GM21529 (cell line): ENCODE measurements around the gene TRAPPC11.

ENCODE experiments used
- ATAC-seq: cut with Tn5 transposase; IDR thresholded peaks from one replicate; pipeline ENCODE4 v1.9.1; 2021; ENCODE audit not compliant: unreplicated experiment

The TRAPPC11 gene

DNA sequence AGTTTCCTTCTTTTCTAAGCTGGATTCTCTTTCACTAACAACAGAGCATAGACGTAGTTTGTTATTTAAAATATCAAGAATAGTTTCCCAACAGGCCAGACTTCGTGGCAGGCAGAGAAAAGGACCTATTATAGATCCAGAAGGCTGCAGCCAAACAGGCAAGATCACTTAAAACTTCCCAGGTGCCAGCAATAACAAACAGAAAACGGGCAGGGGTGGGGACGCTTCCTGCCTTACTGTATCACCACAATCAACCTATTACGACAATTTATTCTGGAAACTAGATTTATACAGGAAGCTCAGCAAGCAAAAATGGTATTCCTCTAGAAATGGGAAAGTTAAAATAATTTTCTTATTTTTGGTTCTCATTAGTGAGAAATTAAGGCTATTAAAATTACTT is 22.2 kb upstream of the TRAPPC11 start:
- ATAC-seq: no peak

DNA sequence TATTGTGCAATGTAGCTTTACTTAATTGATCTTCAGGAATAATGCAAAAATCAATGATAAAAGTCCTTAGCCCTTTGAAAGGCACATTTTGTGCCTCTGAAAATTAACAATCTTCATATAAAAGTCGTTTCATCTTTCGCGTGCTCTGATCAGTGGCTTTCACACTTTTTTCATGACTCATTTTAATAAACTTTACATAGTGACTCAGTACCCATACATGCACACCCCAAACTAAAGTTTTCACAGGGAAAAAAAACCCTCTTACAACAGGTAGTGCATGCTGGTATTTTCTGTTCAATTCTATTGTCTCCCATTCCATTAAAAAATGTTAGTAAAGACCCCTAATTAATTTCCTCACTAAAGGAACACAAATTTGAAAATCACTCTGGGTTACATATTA is 21.6 kb upstream of the TRAPPC11 start:
- no peak for ATAC-seq

DNA sequence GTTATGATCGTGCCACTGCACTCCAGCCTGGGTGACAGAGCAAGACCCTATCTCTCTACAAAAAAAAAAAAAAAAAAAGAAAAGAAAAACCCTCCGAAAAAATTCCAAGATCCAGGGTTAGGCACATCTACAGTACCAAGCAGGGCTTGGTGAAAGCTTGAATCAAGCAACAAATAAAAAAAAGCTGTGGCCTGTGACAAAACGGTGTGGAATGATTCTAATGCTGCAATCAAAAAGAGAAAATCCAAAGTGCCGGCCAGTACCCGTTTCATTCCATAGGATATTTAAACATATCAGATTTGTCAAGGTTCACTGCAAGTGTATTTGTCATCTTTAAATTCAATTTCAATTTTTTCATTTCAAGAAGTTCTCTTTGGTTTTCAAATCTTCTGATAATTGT is 20.7 kb upstream of the TRAPPC11 start:
- ATAC-seq: no peak

DNA sequence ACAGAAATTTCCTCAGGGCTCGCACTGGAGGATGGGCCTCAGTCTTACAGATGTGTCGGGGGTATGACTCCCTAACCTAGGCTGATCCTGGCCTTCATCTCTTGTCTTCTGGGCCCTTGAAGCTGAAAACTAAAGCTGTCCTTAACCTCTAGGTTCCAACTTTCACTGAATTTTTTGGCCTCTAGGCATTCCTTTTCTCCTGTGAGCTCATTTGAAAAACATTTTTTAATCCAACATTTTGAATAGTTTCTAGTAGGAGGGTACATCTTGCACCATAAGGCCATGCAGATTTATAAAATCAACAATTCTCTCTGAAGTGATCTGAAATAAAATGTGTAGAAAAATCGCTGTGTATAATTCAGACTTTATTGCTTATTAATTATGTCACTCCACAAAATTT is 19.8 kb upstream of the TRAPPC11 start:
- ATAC-seq: no peak

DNA sequence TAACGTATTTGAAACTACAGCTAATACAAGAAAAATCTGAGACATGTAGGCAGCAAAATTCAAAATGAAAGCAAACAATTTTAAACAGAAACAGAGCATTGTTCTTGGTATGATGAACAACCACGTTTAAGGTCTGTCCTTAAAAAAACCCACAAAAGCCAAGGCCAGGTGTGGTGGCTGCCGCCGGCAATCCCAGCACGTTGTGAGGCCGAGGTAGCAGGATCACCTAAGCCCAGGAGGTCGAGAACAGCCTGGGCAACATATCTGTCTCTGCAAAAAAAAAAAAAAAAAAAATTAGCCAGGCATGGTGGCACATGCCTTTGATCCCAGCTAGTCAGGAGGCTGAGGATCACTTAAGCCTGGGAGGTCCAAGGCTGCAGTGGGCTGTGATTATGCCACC is 13.8 kb upstream of the TRAPPC11 start:
- no peak for ATAC-seq

DNA sequence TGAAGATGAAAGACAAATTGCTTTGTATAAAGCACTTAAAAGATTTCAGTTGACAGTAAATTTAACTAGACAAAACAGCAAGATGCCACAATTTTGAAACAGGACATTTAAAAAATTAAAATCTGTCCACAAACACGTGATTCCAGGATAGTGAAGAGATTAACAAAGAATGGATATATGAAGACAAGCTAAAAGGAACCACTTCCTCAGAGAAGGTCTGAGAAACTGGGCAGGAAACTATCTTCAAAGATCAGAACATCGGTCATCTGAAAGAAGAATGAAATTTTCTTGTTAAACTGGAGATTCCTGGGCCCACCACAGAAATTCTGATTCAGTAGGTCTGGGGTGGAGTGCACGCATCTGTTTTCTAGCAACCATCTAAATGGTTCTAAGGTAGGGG is 1.5 kb upstream of the TRAPPC11 start:
- ATAC-seq: no peak

DNA sequence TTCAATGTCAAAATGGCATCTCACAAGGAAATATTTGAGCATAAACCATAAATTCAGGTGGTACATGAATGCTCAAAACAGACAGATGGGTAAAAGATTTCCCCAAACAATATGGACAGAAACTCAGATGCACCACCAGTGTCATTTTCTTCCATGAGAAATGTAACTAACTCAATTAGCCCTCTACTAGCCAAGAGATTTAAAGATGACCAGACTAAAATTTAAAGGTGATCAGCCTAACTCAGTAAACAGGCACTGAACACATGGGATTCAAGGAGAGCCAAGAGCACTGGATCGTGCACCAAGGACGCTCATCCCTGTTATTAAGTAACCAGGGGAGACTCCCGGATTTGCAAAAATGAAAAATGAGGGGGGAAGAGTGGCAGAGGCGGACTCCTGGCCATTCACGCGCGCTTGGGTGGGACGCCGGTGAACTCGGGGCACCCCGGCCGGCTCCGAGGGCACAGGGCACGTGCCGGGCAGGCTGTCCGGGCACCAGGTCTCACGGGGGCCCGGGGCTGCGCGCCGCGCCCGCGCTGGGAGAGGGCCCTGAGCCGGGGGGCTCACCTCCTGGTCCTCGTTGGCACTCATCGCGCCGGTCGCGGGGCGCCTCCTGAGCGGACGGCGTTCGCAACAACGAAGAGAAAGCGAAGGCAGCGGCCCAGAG is 598 bp upstream of the TRAPPC11 start:
- ATAC-seq: peak; percentile 29

DNA sequence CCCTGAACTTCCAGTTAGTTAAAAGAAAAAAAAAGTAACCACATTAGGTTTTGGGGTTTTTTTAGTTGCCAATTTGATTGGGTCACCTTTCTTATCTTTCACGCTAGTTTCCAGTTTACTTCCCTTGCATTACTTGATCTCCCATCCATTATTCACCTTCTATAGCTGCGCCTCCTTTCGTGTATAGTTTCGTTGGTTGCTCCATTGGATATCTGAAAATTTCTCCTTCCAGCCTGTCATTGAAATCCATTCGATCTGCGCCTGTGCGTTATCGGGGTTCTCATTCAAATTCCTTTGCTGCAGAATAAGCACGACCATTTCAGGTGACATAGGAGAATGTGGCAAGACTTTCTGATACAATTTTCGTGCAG is 764 bp downstream of the TRAPPC11 start:
- no peak for ATAC-seq

DNA sequence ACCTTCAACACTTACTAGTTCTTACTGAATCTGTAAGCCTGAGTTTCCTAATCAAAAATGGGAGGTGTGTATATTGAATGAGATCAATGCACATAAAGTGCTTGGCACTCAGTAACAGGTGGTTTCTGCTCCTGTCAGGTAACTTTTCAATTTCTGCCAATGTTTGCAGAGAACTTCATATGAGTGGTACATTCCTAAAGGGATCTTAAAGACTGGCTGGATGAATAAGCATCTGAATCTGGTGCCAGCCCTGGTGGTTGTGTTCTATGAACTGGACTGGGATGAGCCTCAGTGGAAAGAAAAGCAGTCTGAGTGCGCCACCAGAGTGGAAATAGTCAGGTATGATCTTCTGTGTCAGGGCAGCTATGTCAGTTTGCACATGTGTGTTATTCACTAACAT is 7.0 kb downstream of the TRAPPC11 start:
- no peak for ATAC-seq

DNA sequence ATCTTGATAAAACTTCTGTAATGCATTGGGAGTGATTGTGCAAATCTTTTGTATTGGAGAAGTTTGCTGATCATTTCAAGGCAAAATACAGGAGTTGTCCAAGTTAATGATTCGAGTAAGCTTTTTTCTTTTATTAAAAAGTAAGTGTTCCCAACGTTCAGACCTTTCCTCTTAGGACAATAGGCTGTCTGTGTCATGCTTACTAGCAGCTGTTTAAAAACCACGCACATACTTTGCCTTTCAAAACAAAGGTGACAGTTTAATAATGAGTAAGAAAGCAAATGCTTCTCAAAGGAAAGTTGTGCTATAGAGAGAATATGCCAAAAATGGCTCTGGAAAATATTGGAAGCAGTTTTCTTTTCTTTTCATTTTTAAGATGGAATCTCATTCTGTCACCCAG is 11.2 kb downstream of the TRAPPC11 start:
- no peak for ATAC-seq

DNA sequence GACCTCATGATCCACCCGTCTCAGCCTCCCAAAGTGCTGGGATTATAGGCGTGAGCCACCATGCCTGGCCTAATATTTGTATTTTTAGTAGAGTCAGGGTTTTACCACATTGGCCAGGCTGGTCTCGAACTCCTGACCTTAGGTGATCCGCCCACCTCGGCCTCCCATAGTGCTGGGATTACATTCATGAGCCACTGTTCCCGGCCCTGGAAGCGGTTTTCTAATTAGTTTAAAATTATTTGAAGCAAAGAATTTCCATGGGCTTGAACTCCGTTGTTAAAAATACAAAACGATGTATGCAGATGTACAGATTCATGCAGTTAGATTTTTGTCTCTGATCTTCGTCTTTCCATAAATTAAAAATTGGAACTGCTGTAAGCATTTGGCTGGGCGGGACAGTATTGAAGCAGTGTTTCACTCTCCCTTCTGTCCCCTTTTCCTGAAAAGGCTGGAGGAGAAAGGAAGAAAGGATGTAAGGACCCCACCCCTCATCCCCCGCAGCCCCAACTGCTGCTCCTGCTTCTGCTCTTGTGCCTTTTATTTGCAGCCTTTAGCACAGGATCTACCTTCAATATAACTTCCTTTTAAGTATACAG is 12.0 kb downstream of the TRAPPC11 start:
- ATAC-seq: no peak

DNA sequence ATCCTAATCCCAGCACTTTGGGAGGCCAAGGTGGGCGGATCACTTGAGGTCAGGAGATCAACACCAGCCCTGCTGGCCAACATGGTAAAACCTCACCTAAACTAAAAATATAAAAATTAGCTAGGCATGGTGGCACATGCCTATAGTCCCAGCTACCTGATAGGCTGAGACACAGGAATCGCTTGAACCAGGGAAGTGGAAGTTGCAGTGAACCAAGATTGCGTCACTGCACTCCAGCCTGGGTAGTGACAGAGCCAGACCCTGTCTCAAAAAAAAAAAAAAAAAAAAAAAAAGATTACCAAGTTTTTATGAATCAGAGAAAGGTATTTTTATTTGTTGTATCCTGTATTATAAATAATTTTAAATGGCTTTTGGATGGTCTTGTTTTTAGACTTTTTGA is 15.1 kb downstream of the TRAPPC11 start:
- no peak for ATAC-seq

DNA sequence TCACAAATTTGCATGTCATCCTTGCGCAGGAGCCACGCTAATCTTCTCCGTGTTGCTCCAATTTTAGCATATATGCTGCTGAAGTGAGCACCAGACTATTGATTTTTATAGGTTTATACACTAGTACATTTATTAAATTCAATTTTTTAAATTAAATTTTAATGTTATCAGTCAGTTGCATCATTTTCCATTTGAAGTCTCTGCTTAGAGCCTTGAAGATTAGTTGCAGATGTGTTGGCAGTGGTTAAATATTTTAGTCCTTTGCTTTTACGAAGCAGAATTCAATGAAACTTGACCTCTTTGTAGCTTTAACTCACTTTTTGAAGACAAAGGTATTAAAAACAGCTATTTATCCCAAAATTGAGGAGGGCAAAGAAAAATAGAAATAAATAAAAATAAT is 16.5 kb downstream of the TRAPPC11 start:
- ATAC-seq: no peak

DNA sequence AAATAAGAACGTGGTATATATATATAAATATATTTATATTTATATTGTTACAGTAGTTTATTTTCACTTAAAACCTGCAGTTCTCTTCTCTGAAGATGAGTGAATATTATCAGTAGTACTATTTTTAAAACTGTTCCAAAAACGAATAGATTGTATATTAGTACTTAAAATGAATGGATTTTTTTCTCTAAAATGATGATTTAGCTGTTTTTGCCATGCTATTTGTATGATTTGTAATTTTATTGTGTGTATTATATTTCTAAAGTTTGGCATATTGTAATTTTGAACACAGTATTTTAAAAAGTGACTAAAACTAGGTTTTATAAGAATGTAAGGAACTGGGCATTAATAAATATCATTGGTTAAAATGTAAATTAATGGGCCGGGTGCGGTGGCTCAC is 22.0 kb downstream of the TRAPPC11 start:
- no peak for ATAC-seq

DNA sequence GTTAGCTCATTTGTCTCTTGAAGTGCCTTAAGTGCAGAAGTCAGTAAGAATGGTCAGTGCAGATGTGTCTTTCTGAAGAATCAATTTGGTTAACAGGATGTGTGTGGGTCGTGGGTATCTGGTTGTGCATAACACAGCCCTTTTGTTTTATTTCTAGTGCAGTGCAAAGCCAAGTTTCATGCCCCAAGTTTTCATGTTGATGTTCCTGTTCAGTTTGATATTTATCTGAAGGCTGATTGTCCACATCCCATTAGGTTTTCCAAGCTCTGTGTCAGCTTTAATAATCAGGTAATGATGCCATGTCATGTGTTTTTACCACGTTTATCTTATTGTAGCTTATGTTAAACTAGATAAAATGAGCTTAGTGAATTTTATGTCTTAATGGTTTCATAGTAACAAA is 27.4 kb downstream of the TRAPPC11 start:
- no peak for ATAC-seq

DNA sequence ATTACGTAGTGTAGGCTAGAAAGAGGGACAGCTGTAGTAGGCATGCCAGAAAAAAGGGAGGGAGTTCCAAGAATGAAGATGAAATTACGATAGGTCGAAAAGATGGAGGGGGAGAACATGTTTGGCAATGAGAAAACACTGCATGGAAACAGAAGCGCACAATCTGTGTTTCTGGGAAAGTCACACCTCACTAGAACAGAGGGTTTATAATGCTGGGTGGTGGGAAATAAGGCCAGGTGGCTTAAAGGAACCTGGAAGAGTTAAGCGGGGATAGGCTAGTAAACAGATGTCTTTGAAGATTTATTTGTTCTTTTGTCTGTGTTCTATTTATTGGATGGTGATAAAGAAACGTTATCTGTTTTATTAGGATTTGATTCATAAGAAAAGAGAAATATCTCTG is 29.1 kb downstream of the TRAPPC11 start:
- ATAC-seq: no peak

DNA sequence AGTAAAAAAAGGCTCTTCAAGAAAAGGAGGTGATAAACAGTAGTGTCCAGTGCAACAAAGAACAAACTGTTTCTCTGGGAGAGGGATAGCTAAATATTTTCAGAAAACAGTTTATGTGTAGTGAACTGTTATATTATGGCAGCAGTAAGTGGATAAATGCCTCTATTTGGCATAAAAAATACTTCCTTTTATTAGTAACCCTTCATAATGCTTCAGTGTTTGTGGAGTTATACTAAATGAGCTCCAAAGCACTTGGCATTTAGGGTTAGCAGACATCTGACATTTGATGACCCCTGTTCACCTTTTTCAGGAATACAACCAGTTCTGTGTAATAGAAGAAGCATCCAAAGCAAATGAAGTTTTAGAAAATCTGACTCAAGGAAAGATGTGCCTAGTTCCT is 31.9 kb downstream of the TRAPPC11 start:
- ATAC-seq: no peak

DNA sequence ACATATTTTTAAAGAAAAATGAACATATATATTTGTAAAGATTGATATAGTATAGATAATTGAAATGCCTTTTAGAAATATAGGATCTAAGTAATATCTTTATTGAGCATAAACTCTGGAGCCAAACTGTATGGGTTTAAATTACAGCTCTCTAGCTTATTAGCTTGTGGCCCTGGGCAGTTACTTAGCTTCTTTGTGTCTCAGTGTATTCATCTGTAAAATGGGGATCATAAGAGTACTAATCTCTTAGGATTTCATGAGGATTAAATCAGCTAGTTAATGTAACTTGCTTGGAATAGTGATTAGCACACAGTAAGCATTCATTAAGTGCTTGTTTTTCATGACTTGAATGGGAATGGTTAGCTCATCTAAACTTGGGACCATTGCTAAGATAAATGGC is 32.8 kb downstream of the TRAPPC11 start:
- no peak for ATAC-seq

DNA sequence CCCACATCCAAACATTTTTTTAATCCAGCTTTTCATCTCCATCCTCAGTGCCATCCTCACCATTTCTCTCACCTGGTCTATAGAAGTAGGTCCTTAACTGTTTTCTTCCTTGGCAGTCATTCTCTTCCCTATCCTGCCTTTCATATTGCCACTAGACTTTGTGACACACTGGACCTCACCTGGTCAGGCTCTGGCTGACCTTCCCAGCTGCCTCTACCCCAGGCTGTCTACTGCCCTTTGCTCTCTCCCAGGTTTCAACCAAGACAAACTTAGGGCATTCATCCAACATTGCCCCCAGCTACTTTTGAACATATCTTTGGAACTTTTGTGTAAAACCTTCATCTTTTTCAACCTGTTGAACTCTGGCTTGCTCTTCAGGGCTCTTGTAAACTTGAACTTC is 39.8 kb downstream of the TRAPPC11 start:
- no peak for ATAC-seq

DNA sequence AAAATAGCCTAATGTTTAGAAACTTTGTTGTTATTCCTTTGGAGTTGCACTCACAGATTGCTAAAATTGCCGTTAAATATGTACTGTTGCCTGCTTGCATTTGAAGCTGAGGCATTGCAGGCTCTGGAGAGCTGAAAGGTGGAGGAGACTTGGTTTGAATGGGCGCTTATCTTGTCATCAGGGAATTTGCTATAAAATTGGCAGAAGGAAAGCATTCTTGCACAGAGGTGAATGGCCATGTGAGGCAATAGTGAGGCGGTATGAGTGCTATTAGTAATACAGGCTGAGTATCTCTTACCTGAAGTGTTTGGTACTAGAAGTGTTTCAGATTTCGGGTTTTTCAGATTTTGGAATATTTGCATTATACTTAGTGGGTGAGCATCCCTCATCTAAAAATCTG is 41.3 kb downstream of the TRAPPC11 start:
- ATAC-seq: no peak

DNA sequence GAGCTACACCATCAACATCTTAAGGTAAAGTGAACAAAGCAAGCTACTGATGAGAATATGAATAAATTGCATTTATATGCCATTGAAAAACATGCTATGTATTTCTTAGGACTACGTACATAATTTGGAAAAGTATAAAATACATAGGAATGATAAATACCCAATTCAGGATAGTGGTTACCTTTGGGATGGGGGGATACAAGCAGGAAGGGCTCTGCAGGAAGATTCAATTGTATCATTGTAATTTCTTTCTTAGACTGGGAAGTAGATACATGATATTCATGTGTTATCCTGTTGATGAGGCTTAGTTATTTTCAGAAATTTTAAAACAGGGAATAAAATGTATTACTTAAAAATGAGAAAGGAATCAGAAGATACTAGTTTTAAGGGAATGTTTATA is 43.4 kb downstream of the TRAPPC11 start:
- no peak for ATAC-seq

DNA sequence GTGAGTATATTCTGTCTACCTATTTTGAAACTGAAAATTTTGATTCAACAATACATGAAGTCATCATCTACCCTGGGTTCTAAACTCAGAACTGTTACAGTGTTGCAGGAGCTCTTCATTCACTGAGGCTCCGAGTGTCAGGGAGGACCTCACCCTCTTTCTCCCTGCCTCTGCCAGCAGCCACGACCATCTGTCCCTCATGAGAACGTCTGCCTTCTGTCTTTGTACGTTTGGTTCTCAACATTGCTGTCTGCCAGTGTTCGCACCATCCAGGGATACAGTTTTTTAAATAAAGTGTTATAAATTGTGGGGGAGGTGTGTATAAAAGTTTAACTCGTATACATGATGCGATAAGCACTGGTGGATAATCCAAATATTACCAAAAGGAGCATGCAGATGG is 55.5 kb downstream of the TRAPPC11 start:
- no peak for ATAC-seq

DNA sequence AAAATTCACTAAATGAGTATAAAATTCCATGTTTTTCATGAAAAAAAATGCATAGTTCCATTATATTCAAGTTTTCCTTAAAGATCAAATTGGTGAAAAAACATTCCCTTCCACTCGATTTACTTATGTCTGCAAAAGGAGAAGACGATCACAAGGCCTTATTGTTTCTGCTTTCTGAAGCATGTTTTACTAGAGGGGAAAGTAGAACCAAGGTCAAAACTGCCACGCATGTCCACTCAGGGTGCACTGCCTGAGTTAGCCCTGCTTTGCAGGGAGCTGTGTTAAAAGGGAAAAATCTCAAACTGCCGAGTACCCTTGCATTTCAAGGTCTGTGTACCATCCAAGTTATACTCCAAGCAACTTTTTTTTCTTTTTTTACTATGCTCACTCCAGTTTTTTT is 57.2 kb downstream of the TRAPPC11 start:
- no peak for ATAC-seq
